Spleen (tissue), 11 donors: ENCODE data around the gene RNASE12. TPM values are rescaled to one million over a fixed set of nuclear protein-coding genes. Genes with fewer than 3 reads are reported as not detected.
A peak's percentile ranks its signal among the peaks of the same experiment; 100 is the strongest.

Source experiments
- DNase-seq: peaks from one replicate; pipeline ENCODE4 v3.0.0-alpha.2; 2020
- H3K27ac ChIP-seq, 8 donors: fragments of 200-600 bp; sonication (generic) in 7 of 8; 1 replicate in 4 of 8; 2 replicates in 4 of 8; pipeline versions ENCODE4 v1.5.0 to v1.8.0; 2016 to 2021; ENCODE audit warnings: inconsistent platforms in 4 of 8, mild to moderate bottlenecking in 4 of 8, moderate library complexity in 1 of 8
- H3K27me3 ChIP-seq, 7 donors: fragments of 200-600 bp; sonication (generic) in 6 of 7; replicated peaks in 1 of 7; 1 replicate in 4 of 7; 2 replicates in 3 of 7; pipeline versions ENCODE4 v1.5.0 to v1.8.0; 2016 to 2021; ENCODE audit warnings: inconsistent platforms in 3 of 7, mild to moderate bottlenecking in 1 of 7
- H3K36me3 ChIP-seq, 6 donors: fragments of 200-600 bp; sonication (generic) in 5 of 6; 1 replicate in 4 of 6; 2 replicates in 2 of 6; pipeline versions ENCODE4 v1.5.0 to v1.8.0; 2016 to 2021; ENCODE audit warnings: inconsistent platforms in 2 of 6
- H3K4me1 ChIP-seq, 6 donors: fragments of 200-600 bp; sonication (generic) in 5 of 6; 1 replicate in 3 of 6; 2 replicates in 3 of 6; pipeline versions ENCODE4 v1.5.0 to v1.8.0; 2016 to 2021; ENCODE audit warnings: inconsistent platforms in 3 of 6
- H3K4me3 ChIP-seq, 8 donors: fragments of 200-600 bp; sonication (generic) in 7 of 8; 1 replicate in 4 of 8; 2 replicates in 4 of 8; pipeline versions ENCODE4 v1.5.0 to v1.8.0; 2016 to 2021; ENCODE audit warnings: inconsistent platforms in 4 of 8, mild to moderate bottlenecking in 4 of 8, moderate library complexity in 2 of 8
- H3K9me3 ChIP-seq, 8 donors: fragments of 200-600 bp; sonication (generic) in 7 of 8; 1 replicate in 4 of 8; 2 replicates in 4 of 8; pipeline versions ENCODE4 v1.5.0 to v1.8.0; 2016 to 2021; ENCODE audit warnings: inconsistent platforms in 4 of 8
- CTCF ChIP-seq, 11 experiments: fragments of 200-600 bp in 7 of 11; fragments of 450-650 bp in 4 of 11; sonication (generic) in 4 of 11; IDR thresholded peaks in 8 of 11; conservative IDR thresholded peaks in 3 of 11; 1 replicate in 7 of 11; 2 replicates in 4 of 11; pipeline versions ENCODE4 v1.4.0 to v1.8.0; 2016 to 2021; ENCODE audit warnings: antibody characterized with exemption in 11 of 11, inconsistent platforms in 4 of 11, mild to moderate bottlenecking in 1 of 11
- POLR2A ChIP-seq, 3 donors: fragments of 450-650 bp; IDR thresholded peaks; one replicate each; pipeline ENCODE4 v1.5.1; 2017; ENCODE audit warnings: antibody characterized with exemption in 3 of 3, mild to moderate bottlenecking in 1 of 3
- POLR2AphosphoS5 ChIP-seq, 3 donors: sonication (generic); formaldehyde crosslinking; IDR thresholded peaks; one replicate each; pipeline ENCODE4 v1.5.1; 2017; ENCODE audit warnings: antibody characterized with exemption in 3 of 3
- WGBS, 5 donors: extraction: QIAGEN DNeasy Blood & Tissue Kit in 3 of 5; methylation state at CpG; one replicate each; pipeline versions ENCODE4 v1.1.5 to v1.1.7; 2013 to 2018; 5-methylcytosine and 5-hydroxymethylcytosine counted together
- intact Hi-C: fragments of 100-400 bp; cut with DNase I; formaldehyde crosslinking; loops from one replicate; pipeline ENCODE4 v1.15.0; 2023; ENCODE audit warnings: low total_unique reads
- polyA plus RNA-seq, 3 donors: library from polyadenylated mRNA; stranded (reverse); fragments of 200-250 nt; gene quantifications; one replicate each; pipeline ENCODE4 v1.2.1, GENCODE V29; 2013
- total RNA-seq, 7 donors: library from RNA; depleted of rRNA in 3 of 7; stranded (reverse); fragments of >200 nt in 3 of 7; fragmentation: NEBNext Ultra II Directional in 4 of 7; extraction: Animal tissue kit (Norgen Biotek cat#: 25700) in 4 of 7; gene quantifications; one replicate each; pipeline versions ENCODE4 v1.1.0 to v1.2.1, GENCODE V29; 2016 to 2021
- donor health status: healthy with polysubstance abuse.
- donor health status: DM: no; HTN: no; CAD: no; lungs with moderate emphysema.
- donor health status: DM: no; HTN: no; CAD: no.
- donor health status: Bipolar disorder and iron deficiency.
- donor health status: healthy.
- donor health status: DM: no; HTN: no; CAD: no.
- donor health status: DM: yes; HTN: yes; CAD: no.

The RNASE12 gene
- total and polyA plus RNA-seq, 10 donors: not detected

- DNase-seq: peak; percentile 88
- Histone ChIP-seq H3K4me1 (peaks cover 14 to 56% (median 44%) of the 10 kb centered on the region in 6 donors), H3K27ac (peak overlapping the region in 7 of 8 donors; percentile 38 to 86 (median 75)), H3K27me3 (no peaks in the 10 kb centered on the region), H3K36me3 (no peaks in the 10 kb centered on the region), H3K4me3 (peak overlapping the region; percentile 71 to 96 (median 88)), H3K9me3 (no peaks in the 10 kb centered on the region)
- TF ChIP-seq POLR2AphosphoS5 (IDR thresholded peaks at IDR 0.05) (peak in 1 of 3 donors; percentile 39), CTCF (IDR thresholded peaks at IDR 0.05 in 8 of 11, conservative IDR thresholded peaks at IDR 0.05 in 3 of 11) (peak; percentile 88 to 98 (median 94)), POLR2A (IDR thresholded peaks at IDR 0.05) (peak in 1 of 3 donors; percentile 5)
- intact Hi-C loops: loop anchor here (5.0 kb wide), 3 partner anchors 78 to 282 kb away; partner anchors contain the start of genes ANG and TEP1
- WGBS, 5 donors: 0 to 1% (median 1%) methylated on average over 32 to 44 of the region's 44 CpGs
Measured at GRCh38 chr14:20609215-20610001, 18.2 kb upstream of the RNASE12 start.

GRCh38 chr14:20608383-20609110, 17.4 kb upstream of the RNASE12 start:
- H3K4me1 ChIP-seq: peaks cover 14 to 48% (median 37%) of the 10 kb centered on the region in 6 donors
- TF ChIP-seq CTCF (IDR thresholded peaks at IDR 0.05 in 8 of 11, conservative IDR thresholded peaks at IDR 0.05 in 3 of 11) (no peak), POLR2A (IDR thresholded peaks at IDR 0.05) (no peak), POLR2AphosphoS5 (IDR thresholded peaks at IDR 0.05) (no peak)

GRCh38 chr14:20607617-20608016, 16.4 kb upstream of the RNASE12 start:
- DNase-seq: no peak
- TF ChIP-seq POLR2A (IDR thresholded peaks at IDR 0.05) (no peak), CTCF (IDR thresholded peaks at IDR 0.05 in 8 of 11, conservative IDR thresholded peaks at IDR 0.05 in 3 of 11) (no peak), POLR2AphosphoS5 (IDR thresholded peaks at IDR 0.05) (no peak)
- H3K4me1 ChIP-seq: peaks cover 5 to 38% (median 28%) of the 10 kb centered on the region in 6 donors
- no peaks in the 10 kb centered on the region for H3K9me3 ChIP-seq
- intact Hi-C loops: loop anchor here (5.0 kb wide), 1 partner anchor 280 kb away; no protein-coding TSS in a partner anchor
- H3K4me3 ChIP-seq: no peak overlapping the region
- no peak overlapping the region for H3K27ac ChIP-seq
- H3K36me3 ChIP-seq: no peaks in the 10 kb centered on the region
- no peaks in the 10 kb centered on the region for H3K27me3 ChIP-seq
- 52 to 69% (median 65%) methylated on average over 5 of the region's 5 CpGs for WGBS, 5 donors

More at GRCh38 chr14:20608383-20609110, 17.4 kb upstream of the RNASE12 start:
- Histone ChIP-seq H3K27me3 (no peaks in the 10 kb centered on the region), H3K9me3 (no peaks in the 10 kb centered on the region), H3K36me3 (no peaks in the 10 kb centered on the region), H3K4me3 (no peak overlapping the region), H3K27ac (peak overlapping the region in 1 of 8 donors; percentile 76)
- intact Hi-C loops: loop anchor here (5.0 kb wide), 1 partner anchor 281 kb away; no protein-coding TSS in a partner anchor
- no peak for DNase-seq
- 62 to 75% (median 69%) methylated on average over 7 of the region's 7 CpGs for WGBS, 5 donors
